DMS53 treated with DMSO at 0.1 percent for 48 hours (cell line): ENCODE measurements around the gene FOXC1.

Experiments used
- DNase-seq: peaks from one replicate; lab custom pipeline; 2025; ENCODE audit not compliant: unreplicated experiment; lab: John Stamatoyannopoulos, UW

Gene FOXC1

DNA sequence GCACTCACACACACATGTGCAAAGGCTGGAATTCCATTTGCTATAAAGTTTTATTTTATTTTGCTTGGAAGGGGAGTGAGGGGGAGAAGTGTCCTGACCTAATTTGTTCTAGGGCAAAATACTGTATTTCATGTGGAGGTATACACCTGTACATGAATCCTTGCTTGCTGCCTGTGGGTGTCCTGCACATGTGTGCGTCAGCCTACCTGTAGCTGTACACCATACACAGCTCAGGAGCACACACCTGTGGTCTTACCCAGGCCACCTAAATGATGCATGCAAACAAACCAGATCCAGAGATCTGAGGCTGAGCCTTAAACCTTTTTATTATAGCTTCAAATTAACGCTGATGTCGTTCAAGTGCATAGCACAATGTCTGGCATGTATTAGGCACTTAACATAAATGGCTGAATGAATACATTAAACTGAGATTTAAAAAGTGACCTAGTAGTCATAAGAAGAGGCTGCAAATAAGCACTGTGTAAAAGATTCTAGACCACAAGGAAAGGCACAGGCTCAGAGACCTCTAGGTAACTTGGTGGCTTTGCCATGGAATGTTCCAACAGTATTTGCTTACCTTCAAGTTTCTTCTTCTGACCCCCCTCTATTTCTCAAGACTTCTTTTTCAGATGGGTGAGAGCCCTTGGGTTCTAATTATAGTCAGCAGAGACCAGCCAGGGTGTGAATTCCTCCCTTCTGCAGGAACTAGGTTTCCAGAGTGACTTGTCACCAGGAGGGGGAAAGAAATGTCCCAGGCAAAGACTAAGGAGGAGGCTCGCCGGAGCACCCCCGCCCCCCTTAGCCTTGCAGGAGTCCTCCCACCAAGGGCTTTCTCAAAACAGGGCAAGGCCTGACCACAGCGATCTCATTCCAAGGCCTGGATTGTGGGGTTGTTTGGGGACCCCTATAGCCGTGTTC is 13.4 kb downstream of the FOXC1 start:
- DNase-seq, result no peak

DNA sequence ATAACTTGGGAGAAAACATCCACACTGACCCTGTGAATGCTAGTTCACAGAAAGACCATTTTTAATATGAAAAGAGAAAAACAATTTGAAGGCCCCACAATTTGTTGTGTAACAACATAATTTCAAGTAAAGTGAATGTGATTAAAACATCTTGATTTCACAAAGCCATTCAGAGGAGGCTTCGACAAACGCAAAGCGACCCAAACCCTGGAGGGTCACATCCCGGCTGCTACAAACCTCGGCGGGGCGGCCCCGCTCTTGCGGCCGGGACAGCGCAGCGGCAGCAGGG is 14.0 kb downstream of the FOXC1 start:
- DNase-seq, result no peak

DNA sequence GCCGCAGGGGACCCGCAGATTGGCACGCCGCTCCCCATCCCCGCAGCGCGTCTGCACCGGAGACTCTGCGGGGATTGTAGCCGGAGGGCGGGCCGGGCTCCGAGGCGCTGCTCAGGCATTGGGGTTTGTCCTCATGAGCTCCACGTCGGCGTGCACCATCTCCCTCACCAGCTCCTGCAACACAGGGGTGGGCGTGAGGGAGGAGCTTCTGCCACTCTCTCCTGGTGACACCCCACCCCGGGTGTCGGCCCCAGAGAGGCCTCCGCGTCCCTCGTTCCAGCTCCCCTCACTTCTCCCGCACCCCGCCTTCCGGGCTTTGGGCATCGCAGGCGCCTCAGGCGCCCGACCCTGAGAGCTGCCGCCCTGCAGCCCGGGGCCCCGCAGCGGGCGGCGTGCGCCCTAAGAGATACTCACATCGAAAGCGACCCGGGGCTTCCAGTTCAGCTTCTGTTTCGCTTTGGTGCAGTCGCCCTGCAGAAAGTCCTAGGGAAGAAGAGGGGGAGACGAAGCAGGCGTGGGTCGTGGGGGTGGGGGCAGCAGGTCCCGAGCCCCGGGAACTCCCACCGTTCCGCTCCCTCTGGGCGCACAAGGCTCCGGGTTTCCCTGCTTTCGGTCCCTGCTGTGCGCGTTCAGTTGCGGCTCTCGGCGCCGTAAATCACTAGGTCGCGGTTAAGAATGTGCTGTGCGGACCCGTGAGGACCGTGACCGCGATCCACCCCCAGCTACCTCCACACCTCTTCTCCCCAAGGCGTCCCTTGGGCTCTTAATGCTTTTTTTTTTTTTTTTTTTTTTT is 14.5 kb downstream of the FOXC1 start:
- no peak for DNase-seq

DNA sequence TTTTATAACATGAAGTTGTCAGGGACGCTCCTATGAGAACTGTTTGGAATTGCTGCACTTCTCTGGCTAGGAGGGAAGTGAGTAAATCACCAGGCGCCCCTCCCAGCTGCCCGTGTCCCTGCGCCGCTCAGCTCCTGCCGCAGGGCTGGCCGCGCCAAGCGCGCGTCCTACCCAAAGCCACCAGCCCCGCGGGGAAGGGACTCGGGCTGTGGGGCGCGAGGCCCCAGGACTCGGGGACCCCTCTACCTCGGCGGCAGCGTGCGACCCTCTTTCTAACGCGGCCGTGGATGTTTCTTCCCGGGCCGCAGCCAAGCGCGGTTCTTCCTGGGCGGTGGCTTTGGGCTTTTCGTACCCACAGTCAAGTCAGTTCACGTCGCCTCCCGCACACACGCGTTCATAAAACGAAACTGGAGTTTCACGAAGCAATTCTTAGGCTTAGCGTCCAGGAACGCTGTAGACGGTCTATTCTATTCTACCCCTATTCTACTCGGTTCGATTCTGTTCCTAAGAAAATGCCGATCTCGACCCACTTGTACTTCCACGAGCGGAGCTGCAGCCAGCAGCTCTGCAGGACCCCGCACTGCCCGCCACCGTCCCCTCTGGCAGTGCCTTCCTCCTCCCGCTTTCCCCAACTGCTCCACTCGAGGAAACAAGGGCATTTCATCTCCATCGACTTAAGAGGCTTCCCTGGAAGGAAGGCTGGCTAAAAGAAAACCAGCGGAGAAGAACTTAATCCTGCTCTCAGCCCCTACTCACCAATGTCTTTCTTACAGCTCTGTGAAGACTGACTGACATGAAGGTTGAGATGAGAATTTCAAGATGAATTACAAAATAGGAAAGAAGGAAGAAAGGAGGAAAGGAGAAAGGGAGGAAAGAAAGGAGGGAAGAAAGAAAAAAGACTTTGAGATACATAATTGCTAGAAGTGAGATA is 15.4 kb downstream of the FOXC1 start:
- no peak for DNase-seq

DNA sequence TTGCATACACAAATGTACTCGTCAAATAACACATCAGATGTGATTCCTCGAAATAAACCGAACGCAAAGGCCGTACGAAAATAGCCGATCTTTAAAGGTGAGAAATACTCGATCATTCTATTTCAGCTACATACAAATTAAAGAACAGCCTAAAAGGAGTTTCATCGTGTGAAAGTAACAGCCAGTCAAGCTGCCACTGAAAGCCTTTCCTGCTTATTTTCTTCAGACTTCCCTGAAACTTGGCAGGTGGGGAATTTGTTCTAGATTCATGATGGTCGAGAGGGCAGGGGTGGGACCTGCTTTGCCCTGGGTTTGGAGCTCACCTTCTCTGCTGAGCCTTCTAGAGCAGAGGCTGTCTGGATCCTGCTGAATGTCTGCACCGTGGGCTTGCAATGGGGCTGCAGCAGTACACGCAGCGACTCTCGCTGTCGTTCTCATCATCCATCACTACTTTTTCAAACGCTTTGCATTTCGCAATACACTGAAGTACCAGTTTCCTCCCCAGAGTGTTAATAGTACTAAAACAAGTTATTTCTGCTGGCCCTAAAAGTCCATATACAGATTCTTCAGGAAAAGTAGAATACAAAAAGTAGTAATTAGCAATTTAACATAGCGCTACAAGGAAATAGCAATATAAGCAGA is 16.2 kb downstream of the FOXC1 start:
- DNase-seq, result no peak

DNA sequence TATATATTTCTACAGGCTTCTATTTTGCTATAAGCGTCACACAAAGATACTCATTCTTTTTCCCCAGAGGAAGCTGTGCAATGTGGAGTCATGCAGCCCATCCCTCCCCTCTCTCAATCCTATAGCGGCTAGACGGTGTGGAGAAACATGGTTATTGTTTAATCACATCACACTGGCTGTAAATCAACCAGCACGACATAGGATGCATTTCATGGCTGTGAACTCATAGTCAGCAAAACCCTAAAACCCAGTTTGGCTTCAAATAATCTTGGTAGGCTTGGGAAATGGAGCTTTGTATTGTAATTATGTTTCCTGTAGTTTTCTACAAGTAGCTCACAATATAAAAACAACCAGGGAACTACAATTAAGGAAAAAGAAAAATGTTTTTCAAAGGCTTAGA is 16.8 kb downstream of the FOXC1 start:
- DNase-seq, result no peak

DNA sequence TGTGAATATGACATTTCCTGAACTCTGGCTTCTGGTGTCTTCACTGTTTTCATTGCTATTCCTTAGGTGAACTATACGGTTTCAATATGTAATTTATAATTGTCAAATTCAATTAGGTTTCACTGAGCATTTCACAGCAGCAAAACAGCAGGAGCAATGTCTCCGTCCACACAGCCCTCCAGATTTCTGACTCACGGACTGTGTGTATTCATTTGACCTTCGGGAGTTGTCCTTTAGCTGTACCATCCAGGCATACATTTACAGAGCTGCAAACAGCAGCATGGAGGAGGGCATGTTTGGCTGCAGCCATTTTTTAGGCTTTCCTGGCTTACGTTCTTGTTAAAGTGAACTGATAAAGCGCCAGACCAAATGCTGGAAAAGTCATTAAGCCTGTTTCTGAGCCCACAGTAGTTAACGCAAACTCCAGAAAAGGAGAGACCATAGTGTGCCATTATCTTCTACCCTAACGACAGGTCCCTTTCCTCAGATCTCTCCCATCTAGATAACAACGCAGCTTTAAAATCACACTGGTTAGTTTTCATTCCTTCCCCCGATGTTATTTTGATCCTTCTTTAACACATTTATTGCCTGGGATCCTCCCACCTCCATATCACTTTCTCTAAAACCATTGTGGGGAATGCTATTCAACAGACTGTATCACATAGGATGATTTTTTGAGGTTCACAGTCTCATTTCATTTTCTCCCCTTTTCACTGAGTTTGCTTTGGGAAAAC is 18.3 kb downstream of the FOXC1 start:
- no peak for DNase-seq

DNA sequence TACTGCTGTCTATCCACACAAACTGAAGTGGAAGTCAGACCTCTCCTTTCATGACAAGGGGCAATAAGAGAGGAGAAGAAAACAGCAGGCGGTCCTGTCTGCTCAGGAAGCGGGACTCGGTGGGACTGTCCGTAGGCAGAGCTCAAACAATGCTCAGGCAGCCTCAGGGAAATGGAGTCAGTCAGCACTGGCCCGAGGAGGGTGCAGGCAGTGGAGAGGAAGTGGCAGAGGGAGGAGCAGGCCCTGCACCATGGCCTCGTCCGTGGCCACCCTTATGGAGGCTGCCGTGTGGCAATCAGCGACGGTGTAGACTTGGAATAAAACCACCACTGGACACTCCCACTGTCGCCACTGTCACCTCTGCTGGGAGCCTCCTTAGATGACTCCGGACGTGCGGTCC is 19.6 kb downstream of the FOXC1 start:
- no peak for DNase-seq

DNA sequence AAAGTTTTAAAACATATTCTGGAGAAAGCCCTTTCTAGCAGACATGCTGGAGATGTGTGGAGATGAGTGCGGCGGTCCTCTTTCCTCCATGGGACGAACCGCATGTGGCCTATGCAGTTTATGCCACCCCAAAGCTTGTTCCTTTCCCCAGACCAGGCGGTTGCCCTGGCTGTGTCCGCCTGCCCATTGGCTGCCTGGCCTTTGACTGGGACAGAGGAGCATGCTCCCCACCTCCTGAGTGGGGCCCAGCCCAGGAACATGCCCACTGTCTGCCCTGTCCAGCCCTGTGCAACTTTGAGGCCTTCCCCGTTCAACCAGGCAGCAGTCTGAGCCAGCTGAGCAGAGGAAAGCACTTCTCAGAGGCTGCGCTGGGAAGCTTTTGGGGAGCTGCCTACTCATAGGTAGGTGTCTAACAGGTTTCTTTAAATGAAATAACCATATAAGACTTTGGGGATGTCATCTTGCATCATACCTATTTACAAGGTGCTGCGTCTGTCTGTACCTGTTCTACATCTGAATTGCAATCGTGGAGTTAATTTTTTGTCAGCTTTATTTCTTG is 20.6 kb downstream of the FOXC1 start:
- no peak for DNase-seq

DNA sequence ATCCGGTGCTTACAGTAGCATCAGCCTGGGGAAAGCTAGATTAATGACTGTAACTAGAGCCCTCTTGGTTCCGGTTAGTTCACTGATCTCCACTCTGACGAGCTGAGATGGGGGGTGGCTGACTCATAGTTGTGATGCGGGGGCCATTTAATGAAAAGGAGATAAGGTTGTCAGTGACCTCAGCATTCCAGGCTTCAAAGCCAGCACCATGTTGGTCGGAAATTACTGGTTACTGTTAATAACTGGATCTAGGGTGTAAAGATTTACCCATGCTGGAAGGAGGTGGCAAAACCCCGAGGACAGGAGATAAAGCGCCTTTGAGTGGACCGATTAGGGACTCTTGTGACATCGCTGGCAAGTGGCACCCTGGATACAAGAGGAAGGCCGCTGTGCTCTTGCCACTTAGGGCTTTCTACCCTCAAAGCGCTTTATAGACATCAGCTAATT is 21.1 kb downstream of the FOXC1 start:
- no peak for DNase-seq

DNA sequence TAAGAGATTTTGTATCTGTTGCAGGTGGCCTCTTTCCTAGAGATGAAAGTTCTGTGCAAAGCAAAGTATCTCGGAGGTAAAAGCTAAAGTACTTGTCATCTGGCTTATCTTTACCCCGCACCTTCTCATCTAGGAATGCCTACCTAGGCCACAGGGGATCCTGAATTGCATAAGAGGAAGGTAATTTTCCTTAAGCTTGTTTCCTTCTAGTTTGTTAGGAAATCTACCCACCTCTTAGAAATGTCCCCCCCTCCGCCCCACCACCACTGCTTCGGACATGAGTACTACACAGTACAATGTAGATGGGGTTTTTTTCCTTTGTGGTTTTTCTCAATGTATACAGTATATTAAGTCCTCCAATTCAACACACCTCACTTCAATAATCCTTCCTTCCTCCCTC is 21.5 kb downstream of the FOXC1 start:
- no peak for DNase-seq

DNA sequence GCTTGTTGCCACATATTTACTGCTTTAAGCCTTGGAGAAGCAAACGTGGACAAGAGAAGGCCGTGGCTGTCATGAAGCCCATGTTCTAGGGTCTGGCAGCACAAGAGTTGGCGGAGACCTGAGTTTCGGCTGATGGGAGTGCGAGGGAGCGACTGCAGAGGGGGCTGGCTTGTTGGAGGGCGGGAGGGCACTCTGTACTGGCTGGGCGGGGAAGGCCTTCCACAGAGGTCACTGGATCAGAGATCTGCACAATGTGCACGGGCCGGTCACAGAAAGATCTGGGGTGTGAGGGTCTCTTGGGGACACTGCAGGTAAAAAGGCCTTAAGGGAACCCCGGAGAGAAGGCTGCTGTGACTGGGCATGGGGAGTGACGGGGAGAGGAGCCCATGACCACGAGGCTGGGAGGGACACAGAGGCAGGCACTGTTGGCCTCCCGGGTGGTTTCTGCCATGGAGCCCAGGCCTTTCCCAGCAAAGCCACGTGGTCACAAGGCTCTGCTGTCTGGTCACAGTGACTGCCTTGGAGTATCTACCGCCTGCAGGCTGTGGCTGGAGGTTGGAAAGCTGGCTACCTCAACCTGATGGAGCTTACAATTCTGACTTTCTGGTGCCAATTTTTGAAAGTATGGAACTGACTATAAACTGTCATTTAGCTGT is 23.8 kb downstream of the FOXC1 start:
- no peak for DNase-seq

DNA sequence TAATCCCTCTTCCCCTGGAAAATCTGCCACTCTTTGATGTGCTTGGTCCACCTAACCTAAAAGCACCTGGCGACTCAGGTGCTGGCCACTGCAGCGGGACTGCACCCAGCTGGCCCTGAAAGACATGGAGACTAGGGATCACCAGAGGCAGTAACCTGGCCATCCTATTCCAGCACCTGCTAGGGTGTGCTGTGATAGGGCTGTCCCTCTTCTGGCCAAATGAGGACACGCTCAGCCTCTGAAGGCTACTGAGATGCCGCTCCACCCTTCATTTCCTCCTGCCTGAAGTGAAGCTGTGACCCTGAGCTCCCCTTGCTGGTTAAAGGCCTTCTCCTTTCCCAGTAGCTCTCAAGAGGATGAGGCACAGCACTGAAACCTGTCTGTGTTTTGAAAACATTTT is 24.4 kb downstream of the FOXC1 start:
- no peak for DNase-seq

DNA sequence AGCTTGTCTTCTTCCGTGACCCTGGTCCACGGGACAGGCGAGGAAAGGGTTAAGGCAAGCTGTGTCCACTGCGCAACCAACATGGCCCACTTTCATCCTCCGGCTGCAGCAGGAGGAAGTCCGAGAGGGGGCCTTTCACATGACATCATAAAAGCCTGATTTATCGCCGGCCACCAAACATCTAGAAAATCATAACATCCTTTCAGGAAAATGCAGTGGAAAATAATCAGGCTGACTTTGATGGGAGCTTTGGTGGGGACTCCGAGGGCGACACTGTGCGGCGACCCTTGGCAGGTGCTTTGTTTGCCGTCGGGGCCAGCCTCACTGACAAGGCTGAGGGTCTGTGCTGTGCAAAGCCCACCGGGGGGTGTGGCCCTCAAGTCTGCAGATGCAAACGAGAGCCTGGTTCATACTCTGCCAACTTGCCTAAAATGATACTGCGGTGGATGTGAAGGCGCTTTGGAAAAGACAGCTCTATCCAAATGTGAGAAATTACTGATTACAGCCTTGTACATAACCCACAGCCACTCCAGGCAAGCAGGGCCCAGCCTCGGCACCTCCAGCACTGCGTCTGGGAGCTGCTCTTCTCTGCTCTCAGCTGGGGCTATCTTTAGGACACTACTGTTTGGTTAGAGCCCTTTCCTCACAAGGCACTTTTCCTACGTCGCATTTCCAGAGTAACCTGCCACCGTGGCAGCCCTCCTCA is 25.7 kb downstream of the FOXC1 start:
- no peak for DNase-seq

DNA sequence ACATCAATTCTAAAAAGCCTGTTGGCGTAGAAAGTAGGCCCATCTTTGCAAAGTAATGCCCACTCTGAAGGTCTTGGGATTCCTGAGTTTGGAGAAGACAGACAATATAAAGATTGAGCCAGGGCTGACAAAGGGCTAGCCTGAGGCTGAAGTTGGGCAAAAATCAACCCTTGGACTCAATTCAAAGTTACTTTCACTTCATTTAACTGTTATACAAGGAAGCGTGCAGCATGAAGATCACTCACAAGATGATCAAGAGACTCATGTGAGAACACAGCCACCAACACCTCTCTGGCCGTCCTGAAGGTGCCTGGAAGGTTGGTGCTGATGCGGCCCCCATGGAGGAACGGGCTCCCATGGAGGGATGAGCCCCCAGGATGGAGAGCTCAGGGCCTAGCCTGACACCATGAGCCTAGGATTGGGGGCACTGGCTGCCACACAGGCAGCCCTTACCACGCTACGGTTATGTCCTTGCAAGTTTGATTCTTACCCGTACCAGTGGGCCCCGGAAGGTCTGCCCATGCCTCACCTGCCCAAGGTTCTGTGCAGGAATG is 26.6 kb downstream of the FOXC1 start:
- no peak for DNase-seq

DNA sequence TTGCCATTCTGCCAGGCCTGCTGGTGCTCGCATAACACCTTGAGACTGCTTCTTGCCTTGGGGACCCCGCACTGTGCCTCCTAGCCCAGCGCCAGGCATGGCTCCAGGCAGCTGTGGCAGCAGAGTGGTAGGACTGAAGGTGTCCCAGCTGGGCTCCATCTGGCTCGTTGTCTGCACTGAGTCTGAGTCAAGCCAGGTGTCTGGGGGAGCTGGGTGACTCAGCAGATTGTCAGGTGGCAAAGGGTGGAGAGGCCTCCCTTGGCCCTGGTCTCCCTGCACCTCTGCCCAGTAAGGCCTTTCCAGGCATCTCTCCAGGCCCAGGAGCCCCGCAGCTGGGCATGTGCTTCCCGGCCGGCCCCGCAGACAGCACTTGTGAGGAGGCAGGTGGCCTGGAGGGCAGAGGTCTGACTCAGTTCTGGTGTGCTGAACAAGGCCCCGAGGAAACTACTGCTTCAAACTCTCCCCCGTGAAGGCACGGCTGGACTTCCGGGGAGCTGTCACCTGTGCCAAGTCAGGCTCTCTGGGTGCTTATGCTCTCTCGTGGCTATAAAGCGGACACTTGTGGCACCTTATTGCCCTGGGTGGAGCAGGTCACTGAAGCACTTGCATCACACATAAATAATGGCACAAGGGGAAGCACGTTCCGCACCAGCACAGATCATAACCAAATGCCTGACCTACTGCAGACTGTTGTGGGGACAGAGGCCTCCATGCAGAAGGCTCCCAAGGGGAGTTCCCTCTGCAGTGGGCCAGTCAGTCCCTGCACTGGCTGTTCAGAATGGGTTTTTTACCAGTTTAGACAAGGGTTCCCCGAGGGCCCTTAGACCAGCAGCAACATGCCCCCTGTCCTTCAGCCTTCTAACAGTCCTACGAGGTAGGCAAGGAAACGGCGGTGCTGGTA is 27.5 kb downstream of the FOXC1 start:
- peak; percentile 96 for DNase-seq

DNA sequence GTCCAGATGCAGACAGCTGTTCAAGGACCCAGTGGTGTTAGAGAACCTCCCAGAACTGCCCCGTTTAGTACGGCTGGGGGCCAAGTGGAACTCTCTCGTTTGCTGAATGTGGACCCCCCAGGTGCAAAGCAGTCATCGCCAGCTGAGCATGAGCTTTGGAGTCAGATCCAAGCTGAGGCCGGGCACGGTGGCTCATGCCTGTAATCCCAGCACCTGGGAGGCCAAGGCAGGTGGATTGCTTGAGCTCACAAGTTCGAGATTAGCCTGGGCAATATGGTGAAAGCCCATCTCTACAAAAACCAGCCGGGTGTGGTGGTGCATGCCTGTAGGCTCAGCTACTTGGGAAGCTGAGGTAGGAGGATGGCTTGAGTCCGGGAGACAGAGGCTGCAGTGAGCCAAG is 29.7 kb downstream of the FOXC1 start:
- DNase-seq, result no peak
